Spinal cord (tissue), 10 donors: ENCODE measurements around the gene ATP6V1F. TPM values are rescaled to one million over a fixed set of nuclear protein-coding genes. Genes with fewer than 3 reads are reported as not detected.
"Not testable (repeated sequence)": the region's sequence is repeated elsewhere in the genome, so short reads cannot be mapped to it uniquely, and the experiment has no call there.

Experiments used
- DNase-seq, 6 donors: peaks; one replicate each; pipeline versions ENCODE4 v3.0.0 to v3.0.0-alpha.2; 2013 to 2015; ENCODE audit warnings: low spot score in 6 of 6, low read depth in 4 of 6
- H3K27ac ChIP-seq: one replicate; pipeline ENCODE4 v1.5.1; 2013; ENCODE audit warnings: low read depth, low read length, control low read depth
- H3K27me3 ChIP-seq: one replicate; pipeline ENCODE4 v1.6.1; 2013; ENCODE audit warnings: low read length; ENCODE audit not compliant: control insufficient read depth, insufficient read depth
- H3K36me3 ChIP-seq: one replicate; pipeline ENCODE4 v1.6.1; 2013; ENCODE audit warnings: low read length; ENCODE audit not compliant: control insufficient read depth, insufficient read depth
- H3K4me1 ChIP-seq: one replicate; pipeline ENCODE4 v1.6.1; 2013; ENCODE audit warnings: low read length; ENCODE audit not compliant: control insufficient read depth, insufficient read depth
- H3K4me3 ChIP-seq: one replicate; pipeline ENCODE4 v1.5.1; 2013; ENCODE audit warnings: low read depth, low read length, control low read depth
- H3K9me3 ChIP-seq: one replicate; pipeline ENCODE4 v1.6.1; 2013; ENCODE audit warnings: low read length; ENCODE audit not compliant: control insufficient read depth, insufficient read depth
- WGBS: methylation state at CpG from one replicate; pipeline ENCODE4 v1.1.5; 2013; ENCODE audit warnings: missing lambda C conversion rate; ENCODE audit not compliant: insufficient coverage; 5-methylcytosine and 5-hydroxymethylcytosine counted together
- polyA plus RNA-seq, 2 donors: library from polyadenylated mRNA; unstranded; fragments of 120-200 nt; gene quantifications; one replicate each; pipeline ENCODE4 v1.2.1, GENCODE V29; 2013; ENCODE audit not compliant: insufficient read length in 2 of 2
- total RNA-seq, 2 donors: library from RNA; depleted of rRNA in 1 of 2; stranded (reverse); fragments of 120-200 nt in 1 of 2; fragments of >200 nt in 1 of 2; gene quantifications; one replicate each; pipeline versions ENCODE4 v1.2.3 to v1.2.4, GENCODE V29; 2013 to 2014
- donor health status: healthy.

The ATP6V1F gene
- total and polyA plus RNA-seq, 4 donors: 82.8 to 261 (median 198) TPM

DNA sequence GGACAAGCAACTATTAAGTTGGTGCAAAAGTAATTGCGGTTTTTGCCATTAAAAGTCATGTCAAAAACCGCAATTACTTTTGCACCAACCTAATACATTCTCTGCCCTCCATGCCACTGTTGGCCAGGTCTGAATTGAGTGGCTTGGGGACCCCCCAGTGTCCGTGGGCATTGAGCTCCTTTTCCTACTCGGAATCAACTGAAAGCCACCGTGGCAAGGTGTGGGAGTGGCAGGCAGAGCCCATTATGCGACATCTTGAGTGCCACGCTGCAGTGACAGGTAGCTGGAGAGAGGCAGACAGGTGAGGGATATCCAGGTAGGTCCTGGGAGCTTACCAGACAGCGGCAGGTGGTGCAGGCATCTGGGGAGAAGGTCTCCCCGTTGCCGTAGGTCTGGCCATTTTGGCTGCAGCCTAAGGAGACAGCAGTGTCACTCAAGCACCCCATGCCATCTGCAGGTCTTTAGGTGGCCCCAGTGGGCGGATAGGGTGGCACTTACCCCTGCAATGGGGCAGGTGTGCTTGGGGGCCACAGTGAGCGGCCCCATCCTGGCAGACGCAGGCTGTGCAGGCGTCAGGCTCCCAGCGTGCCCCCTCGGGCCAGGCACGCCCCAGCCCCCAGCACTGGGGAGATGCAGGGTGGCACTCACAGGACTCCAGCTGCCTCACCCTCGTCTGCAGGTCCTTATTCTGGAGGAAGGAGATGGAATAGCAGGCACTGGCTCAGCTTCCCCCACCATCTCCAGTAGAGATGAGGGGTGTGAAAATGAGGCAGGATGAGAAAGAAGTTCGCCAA is 44.3 kb downstream of the ATP6V1F start:
- Histone ChIP-seq H3K27ac (no peak overlapping the region), H3K36me3 (no peaks in the 10 kb centered on the region), H3K27me3 (peaks cover 34% of the 10 kb centered on the region), H3K4me3 (no peak overlapping the region), H3K4me1 (peaks cover 26% of the 10 kb centered on the region), H3K9me3 (no peaks in the 10 kb centered on the region)
- DNase-seq: no peak
- 95% methylated on average over 15 of the region's 19 CpGs for WGBS

DNA sequence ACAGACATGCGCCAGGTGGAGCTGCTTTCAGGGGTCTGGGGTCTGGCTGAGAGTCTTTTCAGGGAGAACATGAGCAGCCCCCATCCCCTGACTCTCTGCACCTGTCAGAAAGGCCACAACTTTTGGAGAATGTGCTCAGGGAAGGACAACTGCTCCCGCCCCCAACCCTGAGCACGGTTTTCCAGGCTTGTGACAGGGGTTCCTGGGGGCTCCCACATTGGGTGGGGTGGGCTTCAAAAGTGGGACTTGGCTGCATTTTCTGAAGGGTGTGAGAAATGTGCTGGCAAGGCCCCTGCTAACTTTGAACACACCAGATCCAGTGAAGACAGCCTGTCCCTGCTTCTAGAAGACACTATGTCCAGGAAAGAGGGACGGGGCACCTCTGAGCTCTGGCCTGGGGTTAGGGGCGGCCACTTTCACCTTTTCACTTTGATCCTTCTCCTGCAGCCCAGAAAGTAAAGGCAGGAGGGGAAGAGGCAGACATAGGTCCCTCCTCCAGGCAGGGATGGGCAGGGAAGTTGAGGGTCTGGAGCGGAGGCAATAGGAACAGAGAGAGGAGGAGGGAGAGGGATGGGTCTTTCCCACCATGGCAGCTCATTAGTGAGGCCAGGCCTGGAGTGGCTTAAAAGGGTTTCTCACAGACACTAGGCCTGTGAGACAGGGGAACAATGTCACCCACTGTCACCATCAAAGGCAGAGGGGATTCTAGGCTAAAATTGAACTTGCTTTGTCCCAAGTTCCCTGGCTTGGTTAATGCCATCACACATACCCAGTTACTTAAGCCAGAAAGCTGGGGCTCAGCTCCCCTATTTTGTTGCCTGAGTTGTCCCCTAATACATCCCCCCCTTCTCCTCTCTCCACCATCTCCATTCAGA is 46.3 kb downstream of the ATP6V1F start:
- no peaks in the 10 kb centered on the region for H3K9me3 ChIP-seq
- no peak for DNase-seq
- peaks cover 43% of the 10 kb centered on the region for H3K27me3 ChIP-seq
- 90% methylated on average over 5 of the region's 6 CpGs for WGBS
- no peaks in the 10 kb centered on the region for H3K36me3 ChIP-seq
- peaks cover 26% of the 10 kb centered on the region for H3K4me1 ChIP-seq
- no peak overlapping the region for H3K27ac ChIP-seq
- H3K4me3 ChIP-seq: no peak overlapping the region

DNA sequence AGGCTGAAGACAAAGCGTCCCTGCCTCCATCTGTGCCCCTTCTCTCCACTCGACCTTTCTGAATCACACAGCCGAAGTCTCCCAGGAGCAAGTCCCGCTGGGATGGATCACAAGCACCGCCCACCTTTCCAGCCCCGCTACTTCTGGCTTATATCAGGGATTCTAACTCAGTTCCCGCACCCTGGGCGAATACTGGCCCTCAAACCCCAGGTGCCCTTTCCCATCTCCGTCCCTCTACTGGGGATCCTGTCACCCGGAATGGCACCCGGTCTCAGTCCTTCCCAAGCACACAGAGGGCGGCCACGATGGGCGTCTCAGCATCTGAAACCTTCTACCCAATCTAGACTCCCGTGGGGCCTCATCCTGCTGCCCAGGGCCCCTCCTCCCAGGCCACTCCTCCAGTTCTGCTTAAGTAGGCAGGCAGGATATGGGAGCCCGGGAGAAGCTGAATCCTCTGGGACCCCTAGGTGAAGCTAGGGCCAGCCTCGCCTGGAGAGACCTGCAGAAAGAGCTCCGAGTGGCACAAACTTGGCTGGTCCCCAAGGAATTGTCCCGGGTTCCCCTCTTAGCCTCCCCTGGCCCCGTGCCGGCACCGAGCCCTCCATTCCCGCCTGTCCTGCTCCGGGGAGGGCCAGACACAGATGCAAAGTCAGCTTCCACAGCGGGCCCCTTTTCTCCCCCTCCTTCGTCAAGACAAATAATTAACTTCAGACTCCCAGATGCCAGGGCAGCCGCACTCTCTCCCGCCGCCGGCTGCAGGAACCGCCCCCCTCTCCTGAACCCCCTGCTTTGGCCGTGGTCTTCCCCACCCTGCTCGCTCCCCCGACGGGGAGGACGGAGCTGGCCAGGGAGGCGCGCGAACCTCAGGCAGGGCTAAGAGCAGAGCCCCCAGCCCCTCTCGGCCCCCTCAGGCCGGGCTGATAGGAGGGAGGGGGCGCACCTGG is 47.2 kb downstream of the ATP6V1F start:
- peak overlapping the region; percentile 22 for H3K4me3 ChIP-seq
- DNase-seq: peak in 2 of 6 donors; percentile 28 to 29
- no peak overlapping the region for H3K27ac ChIP-seq
- peaks cover 31% of the 10 kb centered on the region for H3K4me1 ChIP-seq
- WGBS: 10% methylated on average over 41 of the region's 42 CpGs
- H3K27me3 ChIP-seq: peaks cover 52% of the 10 kb centered on the region
- H3K36me3 ChIP-seq: no peaks in the 10 kb centered on the region
- no peaks in the 10 kb centered on the region for H3K9me3 ChIP-seq

DNA sequence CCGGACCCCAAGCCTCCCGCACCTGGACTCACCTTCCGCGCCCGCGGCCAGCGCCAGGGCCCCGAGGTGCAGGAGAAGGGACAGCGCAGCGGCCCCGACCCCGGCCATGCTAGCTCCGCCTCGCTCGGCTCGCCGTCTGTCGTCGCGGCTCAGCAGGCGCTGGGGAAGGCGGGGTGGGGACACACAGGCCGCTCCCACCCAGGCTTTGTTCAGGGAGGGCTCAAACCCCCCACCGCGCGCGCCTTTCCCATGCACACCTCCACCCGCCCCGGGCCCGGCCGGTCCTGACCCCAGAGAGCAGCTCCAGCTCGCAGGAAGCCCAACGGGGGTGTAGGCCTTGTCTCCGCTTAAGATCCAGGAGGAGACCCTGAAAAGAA is 47.9 kb downstream of the ATP6V1F start, which contains the start of gene KCP:
Gene KCP (minus strand): TSS at position 141 of the 377 bp plus-strand sequence. CDS start 33 bp downstream, at position 108.
- 10% methylated on average over 34 of the region's 34 CpGs for WGBS
- Histone ChIP-seq H3K4me1 (peaks cover 32% of the 10 kb centered on the region), H3K27ac (no peak within 1 kb of the TSS), H3K4me3 (peak within 1 kb of the TSS; percentile 22), H3K9me3 (no peaks in the 10 kb centered on the region), H3K27me3 (peaks cover 58% of the 10 kb centered on the region), H3K36me3 (no peaks in the 10 kb centered on the region)
- DNase-seq: no peak

DNA sequence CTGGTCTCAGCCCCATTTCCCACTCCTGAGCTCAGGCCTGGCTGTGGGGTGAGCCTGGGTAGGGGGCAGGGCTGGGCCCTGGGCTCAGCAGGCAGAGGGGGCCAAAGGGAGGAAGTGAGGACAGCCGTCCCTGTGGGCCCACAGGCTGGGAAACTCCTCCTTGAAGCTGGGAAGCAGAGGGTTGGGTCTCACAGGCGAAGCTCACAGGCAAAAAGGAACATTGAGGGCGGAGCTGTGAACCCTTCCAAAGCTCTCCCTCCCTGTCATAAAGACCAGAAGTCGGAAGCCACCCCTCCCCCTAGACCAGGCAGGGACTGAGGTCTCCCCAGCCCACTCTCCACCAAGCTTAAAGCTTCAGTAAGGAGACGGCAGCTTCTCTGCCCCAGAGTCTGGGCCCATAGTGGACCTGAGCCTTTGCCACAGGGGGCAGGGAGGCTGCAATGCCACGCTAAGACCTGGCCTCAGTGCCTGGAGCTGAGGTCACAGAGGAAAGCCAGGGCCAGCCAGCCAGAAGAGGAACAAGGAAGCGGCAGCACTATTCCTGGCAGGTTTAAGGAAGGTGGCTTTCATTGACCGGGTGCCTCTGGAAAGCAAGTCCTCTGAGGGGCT is 48.9 kb downstream of the ATP6V1F start:
- DNase-seq: peak in 1 of 6 donors; percentile 45

DNA sequence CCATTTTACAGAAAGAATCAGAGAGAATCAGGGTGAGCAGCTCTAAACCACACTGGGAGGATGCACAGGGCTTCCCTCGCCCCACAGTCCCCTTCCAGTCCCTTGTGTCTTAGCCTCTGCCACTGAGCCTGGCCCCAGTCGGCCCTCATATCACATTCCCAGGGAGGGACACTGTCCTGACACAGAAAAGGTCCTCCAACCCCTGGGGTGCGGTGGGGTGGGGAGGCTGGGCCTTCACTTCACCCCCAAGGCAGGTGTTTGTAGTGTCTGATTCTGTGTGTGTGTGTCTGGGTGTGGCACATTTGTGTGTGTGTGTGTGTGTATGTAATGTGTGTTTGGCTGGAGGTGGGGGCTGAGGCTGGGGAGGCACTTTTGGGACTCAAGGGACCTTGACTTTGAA is 49.6 kb downstream of the ATP6V1F start:
- Histone ChIP-seq H3K27ac (no peak overlapping the region), H3K27me3 (peaks cover 73% of the 10 kb centered on the region), H3K9me3 (no peaks in the 10 kb centered on the region), H3K4me1 (peaks cover 34% of the 10 kb centered on the region), H3K4me3 (no peak overlapping the region), H3K36me3 (no peaks in the 10 kb centered on the region)
- WGBS: 100% methylated on average over 1 of the region's 3 CpGs
- DNase-seq: no peak

More for the DNA sequence above, 48.9 kb downstream of the ATP6V1F start:
- Histone ChIP-seq H3K9me3 (no peaks in the 10 kb centered on the region), H3K27me3 (peaks cover 66% of the 10 kb centered on the region), H3K4me3 (no peak overlapping the region), H3K27ac (no peak overlapping the region), H3K36me3 (no peaks in the 10 kb centered on the region), H3K4me1 (peaks cover 34% of the 10 kb centered on the region)
- 59% methylated on average over 7 of the region's 8 CpGs for WGBS

DNA sequence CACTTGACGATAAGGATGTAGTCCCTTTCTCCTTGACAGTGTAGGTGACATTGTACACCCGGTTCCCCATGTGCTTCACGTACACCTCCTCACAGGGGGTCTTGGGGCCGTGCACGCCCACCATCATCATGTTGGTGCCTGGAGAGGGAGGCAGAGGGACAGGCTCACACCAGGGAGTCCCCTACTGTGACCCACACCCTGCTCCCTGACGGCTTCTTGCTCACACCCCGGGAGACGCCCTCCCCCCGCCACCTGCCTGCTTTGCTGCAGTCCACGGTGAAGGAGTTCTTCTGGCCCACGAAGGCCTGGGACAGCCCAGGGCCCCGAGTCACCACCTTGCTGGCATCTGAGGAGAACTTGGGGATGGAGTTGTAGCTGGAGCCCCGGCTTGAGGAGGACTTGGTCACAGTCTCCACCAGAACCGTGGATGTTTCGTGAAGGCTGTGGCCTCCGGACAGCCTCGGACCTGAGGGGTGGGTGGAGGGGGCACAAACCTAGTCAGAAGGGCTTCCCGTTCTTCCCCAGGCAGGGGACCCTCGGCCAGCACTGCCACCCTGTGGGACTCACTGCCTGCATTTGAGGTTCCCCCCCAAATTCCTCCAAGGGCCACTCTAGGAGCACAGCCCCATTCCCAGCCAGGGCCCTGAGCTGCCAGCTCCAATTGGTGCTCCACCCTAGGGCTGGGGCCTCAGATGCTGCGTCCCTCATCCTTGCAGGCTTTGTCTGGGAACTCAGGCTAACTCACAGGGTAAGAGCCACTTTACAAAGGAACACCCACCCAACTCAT is 50.2 kb downstream of the ATP6V1F start:
- H3K27ac ChIP-seq, H3K36me3 ChIP-seq, H3K9me3 ChIP-seq, DNase-seq, H3K4me3 ChIP-seq: not testable (repeated sequence)
- 80% methylated on average over 1 of the region's 20 CpGs for WGBS
- H3K27me3 ChIP-seq: peaks cover 73% of the 10 kb centered on the region
- H3K4me1 ChIP-seq: peaks cover 34% of the 10 kb centered on the region

DNA sequence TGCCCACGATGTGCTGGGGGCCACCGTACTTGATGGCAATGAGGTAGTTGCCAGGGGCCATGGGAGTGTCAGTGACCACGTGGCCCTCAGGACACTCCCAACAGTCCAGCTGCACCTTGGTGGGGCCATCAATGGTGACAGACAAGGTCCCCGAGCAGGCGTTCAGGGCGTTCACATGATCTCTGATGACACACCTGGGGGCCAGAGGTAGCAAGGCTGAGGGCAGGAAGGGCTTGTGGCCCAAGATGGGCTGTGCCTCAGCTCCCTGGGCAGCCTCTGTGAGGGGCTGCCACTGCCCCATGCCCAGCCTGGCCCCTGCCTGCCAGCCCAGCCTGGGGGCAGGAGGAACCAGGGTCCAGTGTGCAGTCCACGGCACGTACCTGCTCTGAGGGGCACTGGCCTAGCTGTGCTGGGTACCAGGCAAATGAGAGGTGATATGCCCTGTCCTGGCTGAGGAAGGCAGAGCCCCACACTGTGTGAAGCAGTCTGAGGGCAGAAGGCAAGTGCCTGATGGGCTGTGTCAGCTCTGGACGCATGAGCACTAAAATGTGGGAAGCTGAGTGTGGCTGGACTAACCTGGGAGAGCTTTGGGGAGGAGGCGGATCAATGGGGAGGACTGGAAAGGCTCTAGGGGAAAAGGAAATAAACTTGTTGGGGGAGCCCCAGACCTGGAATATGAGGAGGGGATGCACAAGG is 51.4 kb downstream of the ATP6V1F start:
- Histone ChIP-seq H3K27me3 (peaks cover 70% of the 10 kb centered on the region), H3K4me3 (no peak overlapping the region), H3K36me3 (no peaks in the 10 kb centered on the region), H3K9me3 (no peaks in the 10 kb centered on the region), H3K4me1 (peaks cover 34% of the 10 kb centered on the region), H3K27ac (no peak overlapping the region)
- DNase-seq: no peak
- WGBS: 83% methylated on average over 9 of the region's 10 CpGs
